Panc1 (cell line): ENCODE data around the gene CSDE1. TPM values are rescaled to one million over a fixed set of nuclear protein-coding genes. Genes with fewer than 3 reads are reported as not detected.

Experiments used
- ATAC-seq: fragments of 200-7000 bp; cut with Tn5 transposase; 2 replicates; pipeline ENCODE4 v1.9.1; 2020; ENCODE audit warnings: mild to moderate bottlenecking, moderate library complexity
- BruUV-seq: library from RNA; stranded (reverse); fragments of 400-500 nt; replicated peaks from 2 replicates; lab custom pipeline; 2021; lab: Mats Ljungman, UMichigan
- CTCF ChIA-PET: fragments of 300-600 bp; sonication (Branson Sonifier 250); formaldehyde crosslinking; loops from one replicate; lab custom pipeline; 2022; ENCODE audit warnings: antibody characterized with exemption; lab: Charles Lee
- POLR2A ChIA-PET: fragments of 300-600 bp; sonication (Branson Sonifier 250); formaldehyde crosslinking; loops from one replicate; lab custom pipeline; 2022; ENCODE audit warnings: antibody characterized with exemption; lab: Charles Lee
- DNase-seq: peaks from one replicate; pipeline ENCODE4 v3.0.0-alpha.2; 2010; ENCODE audit warnings: low read depth, low spot score
- H3K27ac ChIP-seq: 2 replicates; pipeline ENCODE4 v1.5.1; 2011; ENCODE audit warnings: mild to moderate bottlenecking, low read length, inconsistent platforms
- H3K27me3 ChIP-seq: fragments of 200-500 bp; sonication (Bioruptor generic); 2 replicates; pipeline ENCODE4 v1.6.0; 2014; ENCODE audit warnings: low read length, inconsistent platforms; ENCODE audit not compliant: control insufficient read depth, insufficient read depth
- H3K36me3 ChIP-seq: fragments of 200-500 bp; sonication (Bioruptor generic); 2 replicates; pipeline ENCODE4 v1.5.1; 2014; ENCODE audit warnings: inconsistent platforms, mild to moderate bottlenecking, low read length, moderate library complexity; ENCODE audit not compliant: control insufficient read depth, insufficient read depth
- H3K4me1 ChIP-seq: 2 replicates; pipeline ENCODE4 v1.5.1; 2011; ENCODE audit warnings: inconsistent platforms, mild to moderate bottlenecking, low read length, moderate library complexity; ENCODE audit not compliant: control insufficient read depth, insufficient read depth
- H3K4me3 ChIP-seq, 2 experiments: 2 replicates each; pipeline ENCODE4 v1.5.1; 2011 to 2012; ENCODE audit warnings: low read depth in 2 of 2, low read length in 2 of 2, mild to moderate bottlenecking in 2 of 2, inconsistent platforms in 1 of 2, moderate library complexity in 1 of 2
- H3K9me3 ChIP-seq: fragments of 200-500 bp; sonication (Bioruptor generic); 2 replicates; pipeline ENCODE4 v1.5.1; 2014; ENCODE audit warnings: low read depth, mild to moderate bottlenecking, inconsistent platforms, low read length, moderate library complexity; ENCODE audit not compliant: control insufficient read depth, insufficient read depth
- POLR2AphosphoS5 ChIP-seq: IDR thresholded peaks from 2 replicates; pipeline ENCODE4 v1.6.1; 2012; ENCODE audit warnings: mild to moderate bottlenecking, low read depth, low read length, moderate library complexity
- SIN3A ChIP-seq: IDR thresholded peaks from 2 replicates; pipeline ENCODE4 v1.6.1; 2012; ENCODE audit warnings: low read depth, mild to moderate bottlenecking, low read length, moderate library complexity, borderline replicate concordance; ENCODE audit not compliant: insufficient read depth
- TCF7L2 ChIP-seq: IDR thresholded peaks from 2 replicates; pipeline ENCODE4 v1.6.1; 2011; ENCODE audit warnings: mild to moderate bottlenecking, low read depth, low read length, inconsistent platforms
- in situ Hi-C: cut with HindIII; loops from 2 replicates; pipeline ENCODE4 v1.10.0; 2016; ENCODE audit warnings: low sequenced_read_pairs, low pct_unique_long_range_greater_than_20kb
- intact Hi-C: fragments of 100-400 bp; cut with micrococcal nuclease; formaldehyde crosslinking; loops from one replicate; pipeline ENCODE4 v1.10.0; 2022; ENCODE audit not compliant: unreplicated experiment
- total RNA-seq: library from RNA; stranded (reverse); gene quantifications from one replicate; pipeline ENCODE4 v1.2.1, GENCODE V29; 2021; ENCODE audit not compliant: unreplicated experiment
- TF ChIP-seq, protein P1 (sequence below), 2 experiments: IDR thresholded peaks; 2 replicates each; pipeline ENCODE4 v1.6.1; 2011 to 2012; ENCODE audit warnings: low read depth in 2 of 2, control low read depth in 1 of 2, low read length in 1 of 2, mild to moderate bottlenecking in 1 of 2, moderate library complexity in 1 of 2; ENCODE audit not compliant: insufficient read depth in 1 of 2
- TF ChIP-seq, protein P2 (sequence below): fragments of 450-650 bp; IDR thresholded peaks from 2 replicates; pipeline ENCODE4 v1.5.1; 2017; ENCODE audit warnings: mild to moderate bottlenecking

CSDE1 gene
- total RNA-seq, 1 experiment from 2014 or later, result 347 TPM

DNA sequence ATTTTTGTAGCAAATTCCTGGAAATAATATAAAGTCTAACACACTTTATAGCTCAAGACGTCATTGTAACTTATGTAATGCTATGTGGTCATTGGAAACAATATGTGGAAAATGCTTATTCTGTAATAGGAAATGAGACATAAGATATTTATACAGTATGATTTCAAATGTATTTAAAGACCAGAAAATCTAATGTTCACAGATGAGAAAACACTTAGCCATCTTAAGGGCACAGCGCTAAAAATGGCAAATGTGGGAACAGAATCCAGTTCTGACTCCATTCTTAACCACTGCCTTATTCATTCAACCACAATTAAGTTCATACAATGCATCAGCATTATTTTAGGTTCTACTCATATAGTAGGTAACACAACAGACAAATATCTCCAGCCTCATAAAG is 12.5 kb downstream of the CSDE1 start:
- TF ChIP-seq, protein P1, sequence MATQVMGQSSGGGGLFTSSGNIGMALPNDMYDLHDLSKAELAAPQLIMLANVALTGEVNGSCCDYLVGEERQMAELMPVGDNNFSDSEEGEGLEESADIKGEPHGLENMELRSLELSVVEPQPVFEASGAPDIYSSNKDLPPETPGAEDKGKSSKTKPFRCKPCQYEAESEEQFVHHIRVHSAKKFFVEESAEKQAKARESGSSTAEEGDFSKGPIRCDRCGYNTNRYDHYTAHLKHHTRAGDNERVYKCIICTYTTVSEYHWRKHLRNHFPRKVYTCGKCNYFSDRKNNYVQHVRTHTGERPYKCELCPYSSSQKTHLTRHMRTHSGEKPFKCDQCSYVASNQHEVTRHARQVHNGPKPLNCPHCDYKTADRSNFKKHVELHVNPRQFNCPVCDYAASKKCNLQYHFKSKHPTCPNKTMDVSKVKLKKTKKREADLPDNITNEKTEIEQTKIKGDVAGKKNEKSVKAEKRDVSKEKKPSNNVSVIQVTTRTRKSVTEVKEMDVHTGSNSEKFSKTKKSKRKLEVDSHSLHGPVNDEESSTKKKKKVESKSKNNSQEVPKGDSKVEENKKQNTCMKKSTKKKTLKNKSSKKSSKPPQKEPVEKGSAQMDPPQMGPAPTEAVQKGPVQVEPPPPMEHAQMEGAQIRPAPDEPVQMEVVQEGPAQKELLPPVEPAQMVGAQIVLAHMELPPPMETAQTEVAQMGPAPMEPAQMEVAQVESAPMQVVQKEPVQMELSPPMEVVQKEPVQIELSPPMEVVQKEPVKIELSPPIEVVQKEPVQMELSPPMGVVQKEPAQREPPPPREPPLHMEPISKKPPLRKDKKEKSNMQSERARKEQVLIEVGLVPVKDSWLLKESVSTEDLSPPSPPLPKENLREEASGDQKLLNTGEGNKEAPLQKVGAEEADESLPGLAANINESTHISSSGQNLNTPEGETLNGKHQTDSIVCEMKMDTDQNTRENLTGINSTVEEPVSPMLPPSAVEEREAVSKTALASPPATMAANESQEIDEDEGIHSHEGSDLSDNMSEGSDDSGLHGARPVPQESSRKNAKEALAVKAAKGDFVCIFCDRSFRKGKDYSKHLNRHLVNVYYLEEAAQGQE (IDR thresholded peaks at IDR 0.05; ENCODE audit: insufficient read depth in 1 of 2, low read depth in 2 of 2, low read length in 1 of 2), result no peak
- TF ChIP-seq SIN3A (no peak), POLR2AphosphoS5 (no peak), TCF7L2 (no peak)
- TF ChIP-seq, protein P2, sequence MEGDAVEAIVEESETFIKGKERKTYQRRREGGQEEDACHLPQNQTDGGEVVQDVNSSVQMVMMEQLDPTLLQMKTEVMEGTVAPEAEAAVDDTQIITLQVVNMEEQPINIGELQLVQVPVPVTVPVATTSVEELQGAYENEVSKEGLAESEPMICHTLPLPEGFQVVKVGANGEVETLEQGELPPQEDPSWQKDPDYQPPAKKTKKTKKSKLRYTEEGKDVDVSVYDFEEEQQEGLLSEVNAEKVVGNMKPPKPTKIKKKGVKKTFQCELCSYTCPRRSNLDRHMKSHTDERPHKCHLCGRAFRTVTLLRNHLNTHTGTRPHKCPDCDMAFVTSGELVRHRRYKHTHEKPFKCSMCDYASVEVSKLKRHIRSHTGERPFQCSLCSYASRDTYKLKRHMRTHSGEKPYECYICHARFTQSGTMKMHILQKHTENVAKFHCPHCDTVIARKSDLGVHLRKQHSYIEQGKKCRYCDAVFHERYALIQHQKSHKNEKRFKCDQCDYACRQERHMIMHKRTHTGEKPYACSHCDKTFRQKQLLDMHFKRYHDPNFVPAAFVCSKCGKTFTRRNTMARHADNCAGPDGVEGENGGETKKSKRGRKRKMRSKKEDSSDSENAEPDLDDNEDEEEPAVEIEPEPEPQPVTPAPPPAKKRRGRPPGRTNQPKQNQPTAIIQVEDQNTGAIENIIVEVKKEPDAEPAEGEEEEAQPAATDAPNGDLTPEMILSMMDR, result no peak
- Histone ChIP-seq H3K36me3 (peaks cover 37% of the 10 kb centered on the region), H3K27ac (no peak overlapping the region), H3K9me3 (no peaks in the 10 kb centered on the region), H3K4me1 (no peaks in the 10 kb centered on the region), H3K27me3 (no peaks in the 10 kb centered on the region), H3K4me3 (no peak overlapping the region)
- intact Hi-C loops (no loop called here), in situ Hi-C loops (no loop called here)
- no peak for ATAC-seq
- DNase-seq, result no peak
- no TSS peak for BruUV-seq
- CTCF ChIA-PET, result interaction anchor here (0.7 kb wide), 1 partner anchor 1766 kb away, joined by 3 read pairs; no protein-coding TSS in a partner anchor
- POLR2A ChIA-PET, result interaction anchor here (0.6 kb wide), 1 partner anchor 8 kb away, joined by 3 read pairs; no protein-coding TSS in a partner anchor

DNA sequence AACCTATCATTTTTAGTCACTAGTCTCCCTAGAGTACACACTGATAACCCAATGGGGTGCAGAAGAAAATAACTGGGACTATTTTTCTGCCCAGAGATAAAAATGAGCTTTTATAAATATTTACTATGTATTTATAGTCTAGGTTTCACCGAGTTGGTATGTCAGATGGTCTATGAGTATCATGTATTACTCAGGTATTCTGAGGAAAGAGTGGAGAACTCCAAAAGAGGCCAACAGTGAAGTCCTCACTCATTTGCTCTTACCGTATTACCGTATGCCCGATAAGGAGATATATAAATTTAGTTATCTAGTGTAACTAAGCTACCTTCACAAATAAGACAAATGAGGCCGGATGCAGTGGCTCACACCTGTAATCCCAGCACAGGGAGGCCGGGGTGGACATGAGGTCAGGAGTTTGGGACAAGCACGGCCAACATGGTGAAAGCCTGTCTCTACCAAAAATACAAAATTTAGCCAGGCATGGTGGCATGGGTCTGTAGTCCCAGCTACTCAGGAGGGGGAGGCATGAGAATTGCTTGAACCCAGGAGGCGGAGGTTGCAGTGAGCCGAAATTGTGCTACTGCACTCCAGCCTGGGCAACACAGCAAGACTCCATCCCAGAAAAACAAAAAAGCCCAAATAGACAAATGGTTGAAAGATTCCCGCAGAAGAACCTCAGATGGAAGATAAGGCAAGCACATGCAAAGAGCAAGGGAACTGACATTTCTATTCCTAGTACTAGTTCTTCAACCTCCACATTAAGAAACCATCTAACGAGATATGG is 15.6 kb downstream of the CSDE1 start:
- in situ Hi-C loops, result no loop called here
- ATAC-seq (no peak), DNase-seq (no peak)
- H3K27ac ChIP-seq, result no peak overlapping the region
- no peaks in the 10 kb centered on the region for H3K4me1 ChIP-seq
- ChIA-PET POLR2A (no interaction called here), CTCF (no interaction called here)
- BruUV-seq, result no TSS peak
- no peaks in the 10 kb centered on the region for H3K27me3 ChIP-seq
- H3K36me3 ChIP-seq, result peaks cover 29% of the 10 kb centered on the region
- TF ChIP-seq, protein P2, result no peak
- TF ChIP-seq SIN3A, result no peak
- TF ChIP-seq, protein P1 (IDR thresholded peaks at IDR 0.05; ENCODE audit: insufficient read depth in 1 of 2, low read depth in 2 of 2, low read length in 1 of 2), result no peak
- no peak for TF ChIP-seq POLR2AphosphoS5
- no peak for TF ChIP-seq TCF7L2
- no peak overlapping the region for H3K4me3 ChIP-seq
- no peaks in the 10 kb centered on the region for H3K9me3 ChIP-seq
- intact Hi-C loops, result no loop called here
